Skin of body (tissue), 2 donors: Measurements from ENCODE around the gene UNC5B. TPM values are rescaled to one million over a fixed set of nuclear protein-coding genes. Genes with fewer than 3 reads are reported as not detected.
A peak's percentile ranks its signal among the peaks of the same experiment; 100 is the strongest.

Experiments
- DNase-seq: peaks from one replicate; lab custom pipeline; 2025; lab: John Stamatoyannopoulos, UW
- total RNA-seq: library from RNA; depleted of rRNA; stranded (reverse); fragments of >200 nt; gene quantifications from one replicate; pipeline ENCODE4 v1.2.3, GENCODE V29; 2014

UNC5B gene
- total RNA-seq, 1 donor from 2014 or later, result 11.2 TPM

GRCh38 chr10:71316056-71316785 is 103.9 kb downstream of the UNC5B start:
- no peak for DNase-seq

- DNase-seq, result no peak
Measured at GRCh38 chr10:71316786-71317160, 104.4 kb downstream of the UNC5B start.

DNA sequence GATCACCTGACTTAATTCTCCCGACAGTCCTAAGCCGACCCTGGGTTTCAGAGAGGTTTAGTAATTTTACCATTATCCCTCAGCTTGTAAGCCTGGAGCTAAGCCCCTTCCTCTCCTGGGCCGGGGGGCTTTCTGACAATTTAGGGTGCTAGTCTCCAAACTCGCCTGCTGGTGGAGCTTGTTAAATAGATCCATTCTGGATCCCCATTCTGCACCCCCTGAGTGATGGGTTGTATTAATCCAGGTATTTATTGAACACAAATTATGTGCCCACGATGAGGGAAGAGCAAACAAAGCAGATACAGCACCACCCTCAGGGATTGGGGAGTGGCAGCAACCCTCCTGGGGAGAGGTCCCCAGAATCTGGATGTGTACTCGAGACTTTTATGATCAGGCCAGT is 105.4 kb downstream of the UNC5B start:
- no peak for DNase-seq

GRCh38 chr10:71319042-71319799 is 106.9 kb downstream of the UNC5B start, which contains the start of gene SLC29A3:
SLC29A3 (plus strand) TSS chr10:71319259; CDS start chr10:71319310, 51 bp downstream.
- DNase-seq, result peak; percentile 76

- no peak for DNase-seq
Measured at GRCh38 chr10:71319800-71320392, 107.5 kb downstream of the UNC5B start.

DNA sequence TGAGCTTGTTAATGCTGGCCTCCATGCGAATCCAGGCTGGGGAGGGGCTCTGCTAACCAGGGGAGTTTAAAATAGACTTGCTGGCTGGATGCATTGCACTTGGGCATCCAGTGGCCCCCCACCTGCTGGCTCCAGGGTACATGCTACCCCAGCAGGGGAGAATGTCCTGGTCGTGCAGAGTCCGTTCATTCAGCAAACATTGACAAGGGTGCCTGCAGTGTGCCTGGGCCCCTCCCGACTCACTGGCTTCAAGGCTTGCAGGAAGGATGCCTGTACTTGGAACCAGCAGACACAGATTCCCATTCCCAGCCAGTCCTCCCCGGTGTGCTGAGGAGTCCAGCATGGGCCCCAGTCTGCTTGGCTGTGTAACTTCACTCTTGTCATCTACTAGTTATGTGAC is 108.2 kb downstream of the UNC5B start:
- no peak for DNase-seq

DNA sequence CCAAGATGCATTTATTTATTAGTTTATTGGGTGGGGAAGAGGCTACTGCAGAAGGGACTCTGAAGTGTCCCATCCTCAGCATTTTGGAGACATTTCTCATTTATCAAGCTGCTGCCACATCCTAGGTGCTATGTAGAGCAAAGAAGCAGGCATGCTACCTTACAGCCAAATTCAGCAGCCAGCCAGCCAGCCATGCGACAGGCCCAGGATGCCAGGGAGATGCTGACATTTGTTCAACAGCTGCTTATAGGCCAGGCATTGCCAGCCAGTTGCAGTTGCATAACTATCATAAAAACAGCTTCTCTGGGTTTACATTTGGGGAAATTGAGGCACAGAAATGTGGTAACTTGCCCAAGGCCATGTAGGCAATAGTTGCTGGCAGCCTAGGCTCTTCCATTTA is 109.0 kb downstream of the UNC5B start:
- no peak for DNase-seq

- no peak for DNase-seq
Measured at GRCh38 chr10:71323407-71323806, 111.0 kb downstream of the UNC5B start.

GRCh38 chr10:71324743-71325142 is 112.4 kb downstream of the UNC5B start:
- no peak for DNase-seq

DNA sequence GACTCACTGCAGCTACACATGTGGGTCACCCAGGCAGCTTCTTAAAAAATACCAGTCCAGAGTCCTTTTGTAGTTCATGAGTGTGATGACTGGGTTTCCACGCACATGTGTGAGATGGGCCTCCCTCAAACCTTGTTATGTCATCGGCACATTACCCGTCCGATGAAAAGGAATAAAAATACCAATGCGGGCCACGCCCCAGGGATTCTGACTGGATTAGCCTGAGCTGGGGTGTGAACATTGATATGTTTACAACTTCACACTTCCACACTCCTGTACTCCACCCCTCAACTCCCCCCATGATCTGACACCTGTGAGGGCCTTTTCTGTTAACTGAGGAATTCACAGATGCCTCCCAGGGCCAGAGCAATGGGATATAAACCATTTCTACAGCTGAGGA is 112.9 kb downstream of the UNC5B start:
- DNase-seq, result no peak

GRCh38 chr10:71326464-71326881 is 114.1 kb downstream of the UNC5B start:
- DNase-seq, result no peak

- no peak for DNase-seq
Measured at GRCh38 chr10:71330789-71331404, 118.5 kb downstream of the UNC5B start.

DNA sequence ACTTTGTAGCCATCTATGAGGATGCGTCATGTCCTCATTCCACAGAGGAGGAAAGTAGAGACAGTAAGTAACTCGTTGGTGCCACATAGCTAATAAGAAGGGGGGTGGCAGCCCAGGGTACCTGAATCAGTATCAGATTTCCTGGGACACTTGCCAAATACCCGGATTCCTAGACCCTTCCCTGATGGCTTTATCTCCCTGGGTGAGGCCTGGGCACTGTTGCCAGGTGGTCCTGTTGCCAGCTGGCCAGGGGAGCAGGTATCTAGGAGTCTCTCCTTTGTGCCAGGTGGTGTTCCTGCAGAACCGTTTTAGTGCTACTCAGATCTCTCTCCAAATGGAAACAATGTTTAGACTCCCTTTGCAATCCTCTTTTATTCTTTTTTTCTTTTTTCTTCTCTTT is 119.4 kb downstream of the UNC5B start:
- DNase-seq, result no peak

- DNase-seq, result no peak
Measured at GRCh38 chr10:71332466-71332865, 120.1 kb downstream of the UNC5B start.

GRCh38 chr10:71333129-71333887 is 120.9 kb downstream of the UNC5B start:
- DNase-seq, result no peak

- no peak for DNase-seq
Measured at GRCh38 chr10:71334221-71334791, 121.9 kb downstream of the UNC5B start.

GRCh38 chr10:71335173-71335708 is 122.9 kb downstream of the UNC5B start:
- DNase-seq, result no peak

- no peak for DNase-seq
Measured at GRCh38 chr10:71336632-71337031, 124.3 kb downstream of the UNC5B start.

GRCh38 chr10:71337219-71337701 is 124.9 kb downstream of the UNC5B start:
- no peak for DNase-seq

- DNase-seq, result no peak
Measured at GRCh38 chr10:71338728-71339495, 126.5 kb downstream of the UNC5B start.
